Epidermal melanocyte (primary cell): ENCODE results near the gene TWIST2.

Source experiments
- DNase-seq: peaks from one replicate; pipeline ENCODE4 v3.0.0; 2011; ENCODE audit warnings: low spot score; ENCODE audit not compliant: insufficient read length

Gene TWIST2

GRCh38 chr2:238855891-238856580 lies 8.2 kb downstream of the TWIST2 start:
- DNase-seq, result no peak

- no peak for DNase-seq
Observed at GRCh38 chr2:238856713-238857567, 9.1 kb downstream of the TWIST2 start.

- DNase-seq, result no peak
Observed at GRCh38 chr2:238857959-238858358, 10.1 kb downstream of the TWIST2 start.

DNA sequence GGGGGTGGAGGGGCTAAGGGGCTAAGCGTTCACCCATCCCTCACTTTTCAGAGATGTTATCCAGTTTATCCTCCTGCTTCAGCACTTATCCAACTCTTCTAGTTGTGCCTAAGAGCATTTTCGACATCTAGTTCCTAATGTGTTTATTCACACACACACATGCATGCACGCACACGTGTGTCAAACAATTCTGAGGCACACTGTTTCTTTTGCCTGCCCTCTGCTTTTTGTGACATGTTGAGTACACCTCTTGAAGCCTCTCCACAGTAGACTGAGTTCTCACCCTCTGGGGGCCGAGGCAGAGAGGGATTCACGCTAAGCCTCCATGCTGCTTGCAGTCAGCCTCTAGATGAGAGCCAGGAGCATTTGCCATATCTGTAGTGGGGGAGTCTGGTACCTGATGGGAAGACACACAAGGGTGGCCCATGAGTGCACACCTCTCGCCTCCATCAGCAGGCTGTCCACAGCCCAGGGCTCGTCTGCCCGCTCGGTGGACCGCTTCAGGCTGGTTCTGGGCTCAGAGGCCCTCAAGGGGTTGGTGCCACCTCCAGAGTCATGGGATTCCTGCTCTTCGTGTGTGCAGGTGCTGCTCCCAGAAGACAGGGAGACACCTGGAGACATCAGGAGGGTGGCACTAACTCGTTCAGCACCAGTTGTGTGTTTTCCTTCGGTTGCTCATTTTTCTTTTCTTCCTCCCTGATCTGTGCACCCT lies 11.9 kb downstream of the TWIST2 start:
- no peak for DNase-seq

DNA sequence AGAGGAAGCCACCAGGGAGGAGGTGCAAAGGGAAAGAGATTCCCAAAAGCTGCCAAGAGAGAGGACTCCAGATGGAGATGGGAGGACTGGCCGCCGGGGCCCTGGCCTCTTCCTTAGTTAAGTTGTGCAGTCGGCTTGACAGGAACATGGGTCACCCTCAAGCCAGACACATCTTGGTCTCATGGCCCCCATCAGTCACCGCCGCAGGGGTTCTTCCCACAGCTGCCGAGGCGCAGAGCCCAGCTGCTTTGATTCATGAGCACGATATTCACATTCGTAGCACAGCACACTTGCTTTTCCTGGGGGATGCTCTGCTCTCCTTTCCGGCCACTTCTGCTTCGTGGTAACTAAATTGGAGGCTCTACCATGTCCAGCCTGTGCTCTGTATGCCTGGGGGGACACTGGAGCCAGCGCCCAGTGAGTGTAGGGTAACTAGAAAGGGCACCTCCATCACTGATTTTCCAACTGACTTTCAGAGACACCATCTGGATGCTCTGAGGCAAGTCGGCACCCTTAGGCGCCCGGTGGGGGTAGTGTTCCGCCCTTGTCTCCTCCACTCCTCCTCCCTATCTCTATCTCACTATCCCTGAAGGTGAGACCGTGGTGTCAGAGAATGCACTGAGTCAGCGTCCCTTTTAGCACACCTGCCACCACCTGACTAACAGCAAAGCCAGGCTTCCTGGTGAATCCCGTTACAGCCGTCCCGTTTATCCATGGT lies 13.3 kb downstream of the TWIST2 start:
- no peak for DNase-seq

DNA sequence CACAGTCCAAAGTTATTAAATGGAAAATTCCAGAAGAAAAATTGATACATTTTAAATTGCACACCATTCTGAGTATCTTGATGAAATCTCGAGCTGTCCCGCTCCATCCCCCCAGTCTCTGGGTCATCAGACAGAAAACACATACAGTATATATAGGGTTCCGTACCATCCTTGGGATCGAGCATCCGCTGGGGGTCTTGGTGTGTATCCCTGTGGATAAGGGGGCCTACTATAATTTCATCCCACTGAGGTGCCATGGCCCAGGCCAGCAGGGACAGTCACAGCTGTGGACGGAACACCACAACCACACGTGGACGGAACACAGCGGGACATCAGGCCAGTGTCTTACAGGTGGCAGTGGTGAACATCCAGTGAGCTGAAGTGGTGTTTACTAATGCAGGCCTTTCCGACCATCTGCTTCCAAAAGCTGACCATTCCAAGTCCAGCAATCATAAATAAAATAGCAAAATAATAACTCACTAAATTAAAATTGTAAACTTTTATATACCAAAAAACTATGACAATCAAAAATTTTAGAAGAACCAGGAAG lies 14.0 kb downstream of the TWIST2 start:
- no peak for DNase-seq

- DNase-seq, result no peak
Observed at GRCh38 chr2:238862701-238863100, 14.8 kb downstream of the TWIST2 start.

DNA sequence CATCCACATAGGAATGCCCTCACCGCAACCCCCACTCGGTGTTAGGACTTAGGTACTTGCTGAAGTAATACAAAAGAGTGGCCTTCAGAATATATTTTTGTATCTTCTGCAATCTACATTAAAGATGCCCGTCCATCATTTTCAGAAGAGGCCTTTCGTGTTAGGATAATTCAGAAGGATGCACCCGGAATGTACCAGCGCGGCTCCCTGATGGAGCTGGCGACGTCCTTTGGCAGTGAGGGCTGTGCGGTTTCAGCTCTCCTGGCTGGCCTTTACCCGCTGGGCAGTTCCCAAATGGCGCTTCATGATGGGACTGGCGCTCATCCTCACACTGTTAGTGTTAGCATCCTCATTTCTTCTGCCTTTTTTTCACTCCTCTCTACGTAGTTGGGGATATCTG lies 15.3 kb downstream of the TWIST2 start:
- DNase-seq, result no peak

GRCh38 chr2:238863749-238864206 lies 15.9 kb downstream of the TWIST2 start:
- DNase-seq, result no peak

DNA sequence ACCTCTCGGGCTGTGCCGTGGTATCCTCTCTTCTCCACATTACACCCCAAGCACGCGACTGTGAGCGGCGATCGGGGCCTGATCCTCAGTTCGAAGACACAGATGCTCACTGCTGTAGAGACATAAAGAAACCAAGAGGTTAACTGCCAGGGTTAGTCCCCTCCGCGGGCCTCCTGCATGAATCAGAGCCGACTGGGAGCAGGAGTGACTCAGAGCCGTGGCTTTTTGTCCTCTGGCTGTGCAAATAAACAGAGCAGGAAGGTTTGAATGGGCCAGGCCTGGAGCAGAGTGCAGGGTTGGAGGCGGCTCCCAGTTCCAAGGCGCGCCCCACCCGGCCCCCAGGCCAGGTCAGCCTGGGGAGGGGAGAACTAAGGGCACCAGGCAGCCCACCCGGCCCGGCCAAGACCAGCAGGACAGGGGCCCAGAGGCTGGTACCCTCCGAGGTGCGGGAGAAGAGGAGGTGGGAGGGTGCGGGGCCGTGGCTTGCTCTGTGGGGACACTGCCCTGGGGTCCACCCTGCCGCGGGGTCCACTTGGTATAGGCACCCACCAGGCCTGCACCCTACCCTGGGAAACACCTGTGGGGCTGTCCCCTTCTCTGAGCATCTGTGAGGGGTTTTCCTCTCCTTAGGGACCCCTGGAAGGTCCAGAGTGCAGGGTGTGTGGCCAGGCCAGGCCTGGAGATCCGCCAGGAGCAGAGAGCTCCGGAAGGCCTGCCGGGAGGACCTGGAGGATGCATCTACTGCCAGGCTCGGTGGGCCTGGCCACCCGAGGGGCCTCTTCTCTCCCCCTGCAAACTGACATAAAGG lies 16.5 kb downstream of the TWIST2 start:
- peak; percentile 75 for DNase-seq

GRCh38 chr2:238865015-238865719 lies 17.3 kb downstream of the TWIST2 start:
- no peak for DNase-seq

GRCh38 chr2:238865744-238866355 lies 18.0 kb downstream of the TWIST2 start:
- no peak for DNase-seq

DNA sequence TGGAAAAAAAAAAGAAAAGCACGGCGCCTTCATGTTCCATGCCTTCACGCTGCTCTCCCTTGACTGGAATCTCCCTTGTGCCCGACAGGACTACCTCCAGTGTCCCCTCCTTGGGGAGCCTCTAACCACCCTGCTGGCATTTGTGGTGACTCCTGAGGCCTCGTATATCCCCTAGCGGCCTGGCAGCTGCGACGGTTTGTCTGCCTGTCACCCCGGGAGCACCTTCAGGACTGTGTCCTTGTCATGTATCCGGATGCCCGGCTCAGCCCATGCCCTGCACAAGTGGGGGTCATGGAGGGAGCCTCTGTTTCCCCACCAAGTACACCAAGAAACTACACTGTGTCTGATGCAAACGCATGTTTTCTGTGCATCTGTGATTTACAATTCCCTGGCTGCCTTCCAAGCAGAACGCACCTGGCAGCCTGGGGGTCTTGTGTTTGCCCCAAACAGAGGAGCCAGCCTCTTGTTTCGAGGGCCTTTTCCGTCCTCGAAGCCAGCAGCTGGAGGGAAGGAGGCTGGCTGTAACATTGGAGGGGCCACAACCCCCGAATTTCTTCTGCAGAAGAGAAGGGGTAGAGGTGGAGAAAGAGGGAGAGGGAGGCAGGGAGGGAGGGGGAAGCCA lies 18.9 kb downstream of the TWIST2 start:
- DNase-seq, result no peak

DNA sequence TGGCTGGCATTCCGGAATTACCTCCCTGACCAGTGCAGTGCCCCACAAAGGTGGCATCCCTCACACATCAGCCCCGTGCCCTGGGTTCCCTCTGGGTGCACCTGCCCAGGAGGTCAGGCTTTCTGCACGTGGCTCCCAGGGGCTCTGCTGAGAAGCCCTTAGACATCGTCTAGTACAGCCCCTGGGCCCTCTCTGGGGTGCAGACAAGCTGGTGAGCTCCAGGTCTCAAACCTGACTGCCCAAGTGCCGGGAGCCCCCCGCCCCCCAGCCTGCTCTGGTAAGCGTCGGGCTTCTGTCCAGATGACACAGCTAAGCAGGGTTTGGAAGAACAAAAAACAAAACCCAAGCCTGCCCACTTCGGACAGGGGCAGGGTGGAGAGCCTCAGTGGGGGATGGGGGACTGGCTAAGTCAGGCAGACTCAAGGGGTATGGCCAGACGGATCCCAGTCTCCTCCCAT lies 20.2 kb downstream of the TWIST2 start:
- DNase-seq, result no peak

DNA sequence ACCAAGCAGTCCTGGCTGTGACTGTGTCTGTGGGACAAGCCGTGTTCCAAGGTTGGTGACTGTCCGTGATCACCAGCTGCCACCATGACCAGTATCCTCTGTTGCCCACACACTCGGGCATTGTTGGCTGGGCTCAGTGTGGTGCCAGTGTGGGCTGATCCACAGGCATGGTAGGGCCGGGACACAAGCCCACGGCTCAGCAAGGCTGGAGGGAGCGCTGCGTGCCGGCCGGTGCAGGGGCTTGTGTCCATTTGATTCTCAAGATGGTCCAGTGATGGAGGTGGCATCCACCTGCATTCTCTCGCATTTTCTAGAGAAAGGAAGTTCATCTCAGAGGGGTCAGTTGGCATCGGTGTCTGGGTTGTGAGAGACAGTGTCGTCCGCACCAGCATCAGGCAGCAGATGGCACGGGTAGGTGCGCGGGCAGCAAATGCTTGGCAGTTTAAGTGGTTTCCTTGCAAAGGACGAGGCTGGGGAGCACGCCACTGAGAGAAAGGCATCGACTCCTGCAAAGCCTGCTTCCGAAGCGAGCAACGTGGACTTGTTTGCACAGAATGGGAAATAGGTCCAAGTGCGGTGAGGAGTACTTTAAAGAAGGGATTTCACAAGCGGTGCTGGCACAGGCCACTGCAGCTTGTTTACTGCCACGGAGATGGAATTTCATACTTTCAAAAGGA lies 20.9 kb downstream of the TWIST2 start:
- peak; percentile 37 for DNase-seq

- no peak for DNase-seq
Observed at GRCh38 chr2:238869293-238870124, 21.6 kb downstream of the TWIST2 start.

DNA sequence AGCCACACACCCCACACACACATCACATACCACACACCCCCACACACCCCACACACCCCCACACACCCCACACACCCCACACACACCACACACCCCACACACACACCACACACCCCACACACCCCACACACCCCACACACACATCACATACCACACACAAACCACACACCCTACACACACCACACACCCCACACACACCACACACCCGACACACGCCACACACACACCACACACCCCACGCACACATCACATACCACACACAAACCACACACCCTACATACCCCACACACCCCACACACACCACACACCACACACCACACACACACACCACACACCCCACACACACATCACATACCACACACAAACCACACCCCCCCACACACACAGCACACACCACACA lies 22.4 kb downstream of the TWIST2 start:
- no peak for DNase-seq
